SKM-1 treated with dmso at 0.1 percent for 144 hours (cell line): Measurements from ENCODE around the gene COX7A2L.
"Not testable (repeated sequence)": the region's sequence is repeated elsewhere in the genome, so short reads cannot be mapped to it uniquely, and the experiment has no call there.

Experiments used
- DNase-seq: peaks from one replicate; lab custom pipeline; 2025; ENCODE audit not compliant: unreplicated experiment; lab: John Stamatoyannopoulos, UW

The COX7A2L gene, protein sequence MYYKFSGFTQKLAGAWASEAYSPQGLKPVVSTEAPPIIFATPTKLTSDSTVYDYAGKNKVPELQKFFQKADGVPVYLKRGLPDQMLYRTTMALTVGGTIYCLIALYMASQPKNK

DNA sequence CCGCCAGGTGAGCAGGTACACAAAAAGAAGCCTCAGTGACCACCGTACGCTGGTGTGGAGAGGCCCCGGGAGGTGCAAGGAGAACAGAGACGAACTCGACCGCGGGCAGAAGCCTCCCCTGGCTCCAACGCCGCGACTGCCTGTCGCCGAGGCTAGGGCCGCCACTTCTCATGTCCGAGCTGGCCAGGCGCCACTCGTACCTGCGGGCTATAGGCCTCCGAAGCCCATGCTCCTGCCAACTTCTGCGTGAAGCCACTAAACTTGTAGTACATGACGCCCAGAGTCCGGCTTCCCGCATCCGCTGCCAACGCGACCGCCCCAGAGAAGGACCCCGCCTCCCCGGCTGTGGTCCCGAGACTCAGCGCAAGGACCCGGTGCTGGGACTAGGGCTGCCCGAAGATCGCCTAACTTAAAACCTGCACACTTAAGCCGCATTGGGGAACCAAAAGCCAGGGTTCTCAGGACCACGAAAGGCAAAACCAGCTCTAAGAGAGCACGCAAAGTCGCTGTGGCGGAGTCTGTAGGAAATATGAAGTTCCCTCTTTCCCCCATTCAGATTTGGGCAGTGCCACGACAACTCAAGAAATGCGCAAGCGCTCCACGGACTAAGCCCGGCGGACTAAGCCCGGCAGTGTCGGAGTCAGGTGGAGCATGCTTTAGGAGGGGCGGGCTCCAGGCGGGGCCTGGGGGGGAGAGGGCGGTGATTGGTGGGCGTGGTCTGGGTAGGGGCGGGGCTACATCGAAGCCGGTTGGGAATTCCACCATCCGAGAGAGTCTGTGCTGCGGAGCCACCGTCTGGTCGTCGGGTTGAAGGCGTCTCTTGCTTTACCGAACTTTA, at the start of gene COX7A2L:
Gene COX7A2L, minus strand, starts transcription at position 328 of the 838 bp plus-strand sequence. Its CDS starts 56 bp downstream, at position 272.
- DNase-seq, result peak; percentile 97

DNA sequence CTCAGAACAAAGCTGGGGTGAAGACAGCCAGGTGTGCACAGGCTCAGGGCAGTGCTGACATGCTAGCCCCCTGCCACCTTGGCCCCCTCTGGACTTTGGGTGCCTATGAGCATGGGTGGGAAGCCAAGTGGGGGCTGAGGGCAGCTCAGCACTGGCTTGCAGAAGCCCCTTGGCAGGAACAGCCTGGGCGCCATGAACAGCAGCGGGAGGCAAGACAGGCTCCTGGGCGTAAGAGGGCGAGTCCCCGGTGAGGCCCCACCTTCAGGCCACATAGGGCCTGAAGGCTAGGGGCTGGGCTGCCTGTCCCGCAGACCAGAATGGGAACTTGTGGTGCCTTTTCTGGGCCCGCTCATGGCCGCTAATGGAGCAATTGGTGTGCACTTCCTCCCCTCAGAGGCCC, 47.0 kb upstream of the COX7A2L start:
- no peak for DNase-seq

DNA sequence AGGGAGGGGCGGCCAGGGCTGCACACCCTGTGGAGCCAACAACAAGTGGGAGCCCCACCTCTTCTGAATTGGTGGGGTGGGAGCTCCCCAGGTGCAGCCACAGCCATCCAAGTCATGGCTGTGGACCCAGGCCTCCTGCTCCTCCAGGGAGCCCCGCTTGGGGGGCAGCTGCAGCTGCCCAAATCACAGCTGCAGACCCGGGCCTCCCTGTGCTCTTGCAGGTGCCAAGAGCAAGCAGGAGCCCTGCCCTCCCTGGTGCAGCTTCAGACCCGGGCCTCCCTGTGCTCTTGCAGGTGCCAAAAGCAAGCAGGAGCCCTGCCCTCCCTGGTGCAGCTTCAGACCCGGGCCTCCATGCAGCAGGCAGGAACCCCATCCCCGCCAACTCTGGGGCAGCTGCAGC, 46.5 kb upstream of the COX7A2L start:
- no peak for DNase-seq

DNA sequence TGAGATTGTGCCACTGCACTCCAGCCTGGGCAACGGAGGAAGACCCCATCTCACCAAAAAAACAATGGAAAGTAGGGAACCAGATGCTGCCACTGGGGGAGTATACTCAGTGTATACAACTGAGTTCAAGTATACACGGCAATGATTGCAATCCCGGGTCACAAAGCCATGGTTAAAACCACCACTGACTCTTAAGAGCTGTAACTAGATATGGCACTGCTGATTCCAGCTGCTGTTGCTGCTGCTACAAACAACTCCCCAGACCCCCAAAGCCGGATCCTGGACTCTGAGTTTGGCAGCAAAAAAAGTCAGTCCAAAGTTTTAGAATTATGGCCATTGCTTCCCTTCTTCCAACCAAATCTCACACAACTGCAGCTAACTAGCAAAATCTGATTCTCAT, 43.7 kb upstream of the COX7A2L start:
- no peak for DNase-seq

DNA sequence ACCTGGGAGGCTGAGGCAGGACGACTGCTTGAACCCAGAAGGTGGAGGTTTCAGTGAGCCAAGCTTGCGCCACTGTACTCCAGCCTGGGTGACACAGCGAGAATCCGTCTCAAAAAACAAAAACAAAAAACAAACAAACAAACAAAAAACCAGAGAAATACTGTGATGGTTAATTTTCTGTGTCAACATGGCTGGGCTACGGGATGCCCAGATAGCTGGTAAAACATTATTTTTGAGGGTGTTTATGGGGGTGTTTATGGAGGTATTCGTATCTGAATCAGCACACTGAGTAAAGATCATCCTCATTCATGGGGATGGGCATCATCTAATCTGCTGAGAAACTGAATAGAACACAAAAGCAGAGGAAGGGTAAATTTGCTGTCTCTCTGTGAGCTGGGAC, 40.8 kb upstream of the COX7A2L start:
- DNase-seq, result no peak

DNA sequence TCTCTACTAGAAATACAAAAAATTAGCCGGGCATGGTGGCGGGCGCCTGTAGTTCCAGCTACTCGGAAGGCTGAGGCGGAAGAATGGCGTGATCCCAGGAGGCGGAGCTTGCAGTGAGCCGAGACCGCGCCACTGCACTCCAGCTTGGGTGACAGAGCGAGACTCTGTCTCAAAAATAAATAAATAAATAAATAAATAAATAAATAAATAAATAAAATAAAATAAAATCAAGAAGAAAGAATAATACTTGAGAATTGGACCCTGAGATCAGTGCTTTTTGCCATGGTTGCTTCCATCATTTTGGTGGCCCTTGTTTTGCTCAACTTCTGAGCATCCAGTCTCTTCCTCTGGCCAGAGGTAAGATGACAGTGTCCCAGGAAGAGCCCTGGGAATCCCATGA, 37.0 kb upstream of the COX7A2L start:
- DNase-seq, result not testable (repeated sequence)

DNA sequence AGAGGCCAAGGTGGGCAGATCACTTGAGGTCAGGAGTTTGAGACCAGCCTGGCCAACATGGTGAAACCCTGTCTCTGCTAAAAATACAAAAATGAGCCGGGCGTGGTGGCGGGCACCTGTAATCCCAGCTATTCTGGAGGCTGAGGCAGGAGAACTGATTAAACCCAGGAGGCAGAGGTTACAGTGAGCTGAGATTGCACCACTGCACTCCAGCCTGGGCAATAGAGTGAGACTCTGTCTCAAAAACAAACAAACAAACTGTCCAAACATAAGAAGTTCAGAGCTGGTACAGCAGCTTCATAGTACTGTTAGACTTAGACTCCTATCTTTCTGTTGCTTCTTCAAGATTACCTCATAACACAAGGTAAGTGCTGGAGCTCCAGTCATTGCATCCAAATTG, 32.3 kb upstream of the COX7A2L start:
- not testable (repeated sequence) for DNase-seq

DNA sequence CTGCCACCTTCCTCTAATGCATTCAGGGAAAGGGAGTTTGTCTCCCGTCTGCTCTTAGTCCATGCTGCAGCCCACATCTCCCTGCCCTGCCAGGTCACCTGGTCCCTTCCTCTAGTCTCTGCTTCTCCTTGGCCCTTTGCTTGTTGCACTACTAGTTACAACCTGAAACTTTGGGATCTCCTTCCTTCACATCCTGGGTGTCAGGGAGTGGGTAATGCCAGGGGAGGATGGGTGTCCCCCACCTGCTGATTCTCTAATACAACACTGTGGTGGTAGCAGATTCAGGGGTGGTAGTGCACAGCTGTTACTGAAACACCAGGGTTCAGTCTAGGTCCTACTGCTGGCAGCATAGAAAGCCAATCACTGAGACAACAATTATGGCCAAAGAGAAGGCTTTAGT, 31.2 kb upstream of the COX7A2L start:
- DNase-seq, result no peak

DNA sequence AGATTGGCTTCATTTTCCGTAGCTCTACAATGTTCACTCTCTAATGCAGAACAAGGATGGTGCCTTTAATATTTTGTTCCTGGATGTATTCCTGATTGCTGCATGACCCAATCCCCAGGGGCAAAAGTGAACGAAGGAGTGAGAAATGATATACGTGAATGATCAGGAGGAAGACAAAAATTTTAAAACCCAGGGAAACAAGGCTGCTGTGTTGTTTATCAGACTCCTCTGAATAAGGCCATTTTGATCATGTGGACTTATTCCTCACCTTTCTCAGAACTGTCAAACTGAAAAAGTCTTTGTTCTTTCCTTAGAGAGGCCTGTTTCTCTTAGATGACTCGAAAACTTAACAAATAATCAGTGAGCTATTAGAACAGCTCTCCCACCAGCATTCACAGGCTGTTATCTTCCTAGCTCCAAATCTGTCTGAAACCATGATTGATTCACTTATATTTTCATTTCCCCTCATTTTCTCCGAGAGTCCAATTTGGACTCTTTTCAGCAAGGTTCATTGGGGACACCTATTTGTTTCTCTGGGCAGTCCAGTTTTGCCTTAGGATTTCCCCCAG, 29.5 kb upstream of the COX7A2L start:
- DNase-seq, result no peak

DNA sequence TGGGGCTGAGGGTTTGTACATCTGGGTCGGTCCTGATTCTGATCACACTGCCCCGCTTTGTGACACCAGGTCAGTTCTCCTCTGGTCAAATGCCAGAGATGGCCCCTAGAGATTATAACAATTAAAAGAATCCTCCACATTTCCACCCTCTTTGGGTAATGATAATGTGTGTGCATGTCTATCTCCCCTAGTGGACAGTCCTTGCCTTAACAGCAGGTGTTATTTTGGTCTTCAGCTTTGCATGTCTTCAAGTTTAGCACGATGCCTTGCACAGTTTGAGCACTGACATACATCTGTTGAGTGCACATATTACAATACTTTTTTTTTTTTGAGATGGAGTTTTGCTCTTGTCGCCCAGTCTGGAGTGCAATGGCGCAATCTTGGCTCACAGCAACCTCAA, 25.7 kb upstream of the COX7A2L start:
- DNase-seq, result peak; percentile 5

DNA sequence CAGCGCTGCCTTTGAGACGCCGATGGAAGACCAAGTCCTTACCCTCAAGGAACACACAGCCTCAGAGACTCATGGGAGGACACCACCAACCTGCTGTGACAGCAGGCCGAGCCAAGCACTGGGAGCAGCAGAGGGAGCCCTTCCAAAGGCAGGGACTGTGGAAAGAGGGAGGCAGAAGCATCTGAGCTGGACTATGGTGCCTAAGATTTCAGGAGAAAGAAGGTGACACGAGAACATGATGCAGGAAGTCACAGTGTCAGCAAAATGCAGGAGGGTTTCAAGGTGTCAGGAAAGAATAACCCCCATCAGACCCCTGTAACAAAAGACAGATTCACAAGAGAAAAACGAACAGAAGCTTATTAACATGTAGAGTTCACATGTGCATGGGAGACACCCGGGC, 24.2 kb upstream of the COX7A2L start:
- DNase-seq, result no peak

DNA sequence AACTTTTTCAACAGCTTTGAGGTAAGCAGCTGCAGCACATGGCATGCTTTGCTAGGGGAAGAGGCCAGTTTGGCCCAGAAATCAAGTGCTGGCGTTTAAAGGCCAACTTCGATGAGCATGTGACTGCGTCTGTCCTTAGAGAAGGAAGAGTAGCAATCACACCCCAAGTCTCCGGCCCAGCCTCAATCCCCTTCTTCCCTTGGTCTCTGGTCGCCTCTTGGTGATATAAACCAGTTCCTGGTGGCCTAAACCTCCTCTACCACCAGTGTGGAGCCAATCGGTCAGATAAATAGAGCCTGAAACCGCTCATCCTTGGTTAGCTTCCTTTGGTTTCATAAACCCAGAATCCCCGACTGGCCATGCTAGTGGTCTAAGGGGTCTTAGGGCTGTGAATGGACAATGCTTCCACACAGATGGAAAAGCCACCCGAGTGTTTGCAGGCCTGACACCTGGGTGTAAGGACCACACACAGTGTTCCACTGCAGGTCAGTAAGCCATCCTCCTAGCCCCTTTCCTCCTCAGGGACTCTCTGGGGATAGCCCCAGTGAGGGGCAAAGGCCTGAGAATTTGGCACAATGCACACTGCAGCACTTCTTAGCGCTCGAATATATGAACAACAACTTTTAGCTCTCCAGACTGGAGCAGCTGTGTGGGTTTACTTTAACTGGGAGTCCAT, 23.0 kb upstream of the COX7A2L start:
- no peak for DNase-seq

DNA sequence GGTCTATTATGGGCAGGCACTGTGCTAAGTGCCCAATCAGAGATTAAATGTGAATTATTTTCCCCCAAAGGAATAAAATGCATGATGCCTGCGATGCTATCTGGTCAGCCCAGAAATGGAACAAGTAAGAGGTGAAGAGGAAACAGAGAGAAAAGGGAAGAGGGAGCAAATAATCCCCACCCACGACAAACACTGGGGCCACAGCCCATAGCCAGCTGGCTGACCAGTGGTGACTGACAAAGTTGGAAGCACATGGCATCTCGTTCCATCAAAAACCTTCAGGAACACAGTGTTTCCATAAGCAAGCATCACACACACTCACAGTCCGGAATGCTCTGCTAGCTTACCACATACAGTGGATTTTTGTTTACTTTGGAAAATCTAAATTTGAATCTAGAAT, 21.1 kb upstream of the COX7A2L start:
- no peak for DNase-seq

DNA sequence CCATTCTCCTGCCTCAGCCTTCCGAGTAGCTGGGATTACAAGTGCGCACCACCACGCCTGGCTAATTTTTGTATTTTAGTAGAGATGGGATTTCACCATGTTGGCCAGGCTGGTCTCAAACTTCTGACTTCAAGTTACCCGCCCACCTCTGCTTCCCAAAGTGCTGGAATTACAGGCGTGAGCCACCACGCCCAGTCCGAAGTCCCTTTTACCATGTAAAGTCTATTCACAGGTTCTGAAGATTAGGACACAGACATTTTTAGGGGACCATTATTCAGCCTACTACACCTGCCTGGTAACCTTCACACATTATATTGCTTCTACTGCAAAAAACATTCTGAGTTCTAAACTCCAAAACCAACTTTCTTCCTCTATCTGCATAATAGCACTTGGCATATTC, 19.0 kb upstream of the COX7A2L start:
- DNase-seq, result not testable (repeated sequence)

DNA sequence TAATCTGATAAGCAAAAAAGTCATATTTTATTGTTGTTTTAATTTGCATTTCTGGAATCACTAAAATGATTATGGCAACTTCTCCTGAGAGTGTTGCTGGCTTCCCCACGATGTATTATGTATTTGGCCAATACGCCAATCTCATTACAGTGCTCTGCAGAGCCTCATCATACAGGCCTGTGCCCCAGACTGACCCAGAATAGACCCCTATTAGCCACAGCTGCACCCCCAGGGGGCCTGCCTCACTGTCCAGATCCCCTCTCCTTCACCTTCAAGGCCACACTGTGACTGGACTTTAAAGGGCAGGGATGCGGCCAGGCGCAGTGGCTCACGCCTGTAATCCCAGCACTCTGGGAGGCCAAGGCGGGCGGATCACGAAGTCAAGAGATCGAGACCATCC, 17.4 kb upstream of the COX7A2L start:
- no peak for DNase-seq

DNA sequence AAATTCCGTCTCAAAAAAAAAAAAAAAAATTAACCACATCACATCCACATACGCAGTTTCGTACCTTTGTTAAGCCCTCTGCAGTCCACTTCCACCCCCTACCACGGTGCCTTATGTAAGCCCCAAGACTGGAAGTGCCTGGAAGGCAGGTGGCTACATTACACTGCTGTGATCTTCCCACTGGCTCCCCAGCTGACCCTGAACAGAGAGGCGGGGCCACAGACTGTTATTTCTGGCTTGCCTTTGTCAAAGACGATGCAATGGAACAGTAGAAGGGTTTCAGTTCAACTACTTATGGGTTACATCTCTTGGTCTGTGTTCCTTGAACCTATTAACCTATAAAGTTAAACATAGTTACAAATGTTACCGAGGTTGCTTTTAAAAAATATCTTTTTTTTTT, 15.7 kb upstream of the COX7A2L start:
- DNase-seq, result no peak

DNA sequence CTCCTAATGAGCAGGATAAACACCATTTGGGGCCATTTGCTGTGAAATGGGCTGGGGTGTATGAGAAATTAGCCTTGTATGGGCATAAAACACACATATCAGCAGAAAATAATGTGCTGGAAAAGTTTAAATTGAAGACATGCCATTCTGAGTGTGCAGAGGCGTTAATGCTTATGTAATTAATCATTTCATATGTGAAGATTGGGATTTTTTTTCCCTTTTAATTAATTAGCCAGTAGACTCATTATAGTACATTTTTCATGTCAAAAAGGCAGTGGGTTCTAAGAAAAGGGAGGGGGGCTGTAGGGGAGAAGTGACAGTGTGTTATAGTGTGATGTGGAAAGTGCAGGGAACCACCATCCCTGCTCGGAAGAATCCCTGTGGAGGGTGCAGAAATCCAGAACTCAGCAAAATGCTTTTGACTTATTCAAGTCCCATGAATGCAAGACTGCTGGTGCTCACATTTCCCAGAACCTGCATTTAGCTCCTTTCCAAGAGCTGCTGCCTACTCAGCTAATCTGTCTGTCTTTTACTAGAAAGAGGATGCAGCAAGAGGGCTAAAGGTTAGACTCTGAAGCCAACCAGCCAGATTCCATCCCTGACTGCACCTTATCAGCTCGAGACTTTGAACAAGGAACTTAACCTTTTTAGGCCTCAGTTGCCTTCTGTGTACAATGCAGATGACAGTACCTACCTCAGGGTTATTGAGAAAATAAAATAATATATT, 11.6 kb upstream of the COX7A2L start:
- DNase-seq, result no peak

DNA sequence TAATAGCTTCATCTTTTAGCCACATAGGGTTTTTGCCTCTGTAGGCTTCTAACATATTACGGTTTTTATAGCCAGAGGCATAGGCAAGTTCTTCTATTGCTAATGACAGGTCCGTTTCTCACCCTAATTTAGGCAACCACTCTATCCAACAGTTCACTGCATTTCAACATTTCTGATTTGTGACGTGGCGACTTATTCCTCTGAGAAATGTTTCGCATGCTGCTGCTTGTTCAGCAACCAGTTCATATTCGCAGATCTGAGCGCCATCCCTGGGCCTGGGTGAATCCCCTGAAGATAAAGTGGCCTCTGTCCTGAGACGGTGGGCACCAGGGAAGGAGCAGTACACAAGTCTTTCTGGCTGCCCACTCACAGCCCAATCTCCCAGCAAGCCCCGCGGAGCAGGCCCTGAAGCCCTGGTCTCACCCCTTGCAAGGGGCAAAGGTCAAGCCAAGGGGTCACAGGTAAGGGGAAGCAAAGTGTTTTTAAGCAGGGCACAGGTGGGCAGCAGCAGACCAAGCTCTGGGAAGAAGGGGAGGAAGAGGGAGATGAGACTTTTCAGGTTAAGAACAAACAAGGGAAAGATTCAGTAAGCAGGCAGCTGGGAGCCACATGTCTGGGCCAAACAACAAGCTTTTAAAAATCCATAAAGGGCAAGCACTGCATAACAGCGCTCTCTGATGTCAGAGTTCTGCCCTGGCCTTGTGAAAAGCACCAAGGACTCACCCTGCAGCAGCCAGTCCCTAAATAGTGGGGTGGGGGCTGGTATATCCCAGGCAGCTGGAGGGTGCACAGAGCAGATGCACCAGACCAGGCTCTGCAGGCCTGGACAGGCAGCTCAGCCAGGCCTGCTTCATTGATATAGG, 10.8 kb upstream of the COX7A2L start:
- DNase-seq, result no peak

DNA sequence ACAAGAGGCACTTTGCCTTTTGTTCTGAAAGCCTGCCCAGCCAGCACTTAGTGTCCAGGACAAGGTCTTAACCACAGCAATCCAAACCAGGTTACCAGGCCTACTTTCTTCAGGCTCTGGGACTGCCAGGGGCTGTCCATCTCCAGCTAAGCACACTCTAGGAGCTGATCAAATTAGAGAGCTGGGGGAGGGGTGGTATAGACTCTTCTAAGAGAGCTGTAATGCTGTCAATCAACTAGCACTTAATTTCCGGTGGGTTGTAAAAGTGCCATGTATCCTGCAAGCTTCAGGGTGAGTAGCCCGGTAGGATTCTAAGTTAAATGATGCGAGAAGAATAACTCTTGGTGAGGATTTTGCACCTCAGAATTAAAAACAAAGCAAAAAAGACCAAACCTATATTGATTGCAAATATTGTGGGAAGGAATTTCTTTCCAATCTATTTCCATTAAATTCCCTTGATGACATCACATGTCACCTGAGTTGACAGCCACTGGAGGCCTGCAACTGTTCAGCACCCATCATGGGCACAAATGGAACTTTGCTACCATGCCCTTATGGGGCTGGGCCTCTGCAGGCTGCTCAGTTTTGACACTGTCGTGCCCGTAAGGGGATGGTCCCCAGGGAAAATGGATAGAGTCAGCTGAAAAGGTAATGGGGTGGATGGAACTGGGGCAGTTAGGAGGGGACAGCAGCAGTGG, 8.7 kb upstream of the COX7A2L start:
- DNase-seq, result no peak
